Uterus (tissue), 4 donors: ENCODE results near the gene CEBPA. TPM values are rescaled to one million over a fixed set of nuclear protein-coding genes. Genes with fewer than 3 reads are reported as not detected.

ENCODE experiments used
- DNase-seq, 2 donors: peaks; one replicate each; pipeline ENCODE4 v3.0.0-alpha.2; 2019 to 2020
- H3K27ac ChIP-seq, 2 donors: fragments of 200-600 bp; sonication (generic); 1 replicate in 1 of 2; 2 replicates in 1 of 2; pipeline ENCODE4 v1.5.1; 2016 to 2018
- H3K27me3 ChIP-seq, 2 donors: fragments of 200-600 bp; sonication (generic); one replicate each; pipeline ENCODE4 v1.5.1; 2018 to 2019; ENCODE audit warnings: control low read depth in 1 of 2
- H3K36me3 ChIP-seq, 2 donors: fragments of 200-600 bp; sonication (generic); one replicate each; pipeline ENCODE4 v1.5.1; 2019; ENCODE audit warnings: control low read depth in 1 of 2
- H3K4me1 ChIP-seq, 2 donors: fragments of 200-600 bp; sonication (generic); one replicate each; pipeline ENCODE4 v1.5.1; 2018 to 2019; ENCODE audit warnings: control low read depth in 1 of 2
- H3K4me3 ChIP-seq, 2 donors: fragments of 200-600 bp; sonication (generic); 1 replicate in 1 of 2; 2 replicates in 1 of 2; pipeline ENCODE4 v1.5.1; 2018 to 2019; ENCODE audit warnings: mild to moderate bottlenecking in 1 of 2
- H3K9me3 ChIP-seq, 2 donors: fragments of 200-600 bp; sonication (generic); one replicate each; pipeline ENCODE4 v1.5.1; 2019; ENCODE audit warnings: control low read depth in 1 of 2
- POLR2A ChIP-seq, 2 donors: fragments of 450-650 bp; IDR thresholded peaks; one replicate each; pipeline ENCODE4 v1.6.1; 2016; ENCODE audit warnings: antibody characterized with exemption in 2 of 2, mild to moderate bottlenecking in 1 of 2, moderate library complexity in 1 of 2
- intact Hi-C: fragments of 100-400 bp; cut with DNase I; formaldehyde crosslinking; loops from one replicate; pipeline ENCODE4 v1.15.1; 2023; ENCODE audit warnings: low total_unique reads
- total RNA-seq, 4 donors: library from RNA; depleted of rRNA in 3 of 4; stranded (reverse); fragments of >200 nt in 3 of 4; gene quantifications; one replicate each; pipeline versions ENCODE4 v1.1.0 to v1.2.4, GENCODE V29; 2014 to 2023
- TF ChIP-seq, protein P1 (sequence below), 4 experiments: fragments of 200-600 bp in 2 of 4; fragments of 450-650 bp in 2 of 4; sonication (generic) in 2 of 4; IDR thresholded peaks; one replicate each; pipeline ENCODE4 v1.5.1; 2016 to 2019; ENCODE audit warnings: antibody characterized with exemption in 4 of 4, mild to moderate bottlenecking in 2 of 4, moderate library complexity in 1 of 4
- donor health status: DM: yes; HTN: yes; CAD: no.

The CEBPA gene
- total RNA-seq, 4 donors from 2014 or later: 1.3 to 9.1 (median 5.0) TPM

DNA sequence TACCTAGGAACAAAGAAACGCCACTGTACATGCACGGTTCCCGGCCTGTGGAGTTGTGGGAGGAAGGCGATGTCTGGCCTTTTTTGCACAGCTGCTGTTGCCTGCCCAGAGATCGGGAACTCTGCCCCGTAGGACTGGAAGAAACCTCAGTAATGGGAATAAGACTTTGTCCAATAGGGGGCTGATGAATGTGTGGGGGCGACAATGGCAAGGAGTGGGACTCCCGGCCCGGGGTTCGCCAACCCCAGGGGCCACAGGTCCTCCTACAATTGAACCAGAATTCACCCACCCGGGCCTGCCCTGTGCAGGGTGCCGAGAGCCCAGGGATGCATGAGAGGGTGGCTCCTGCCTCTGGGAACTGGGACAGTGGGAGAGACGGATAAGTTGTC, 2.0 kb upstream of the CEBPA start:
- TF ChIP-seq, protein P1, sequence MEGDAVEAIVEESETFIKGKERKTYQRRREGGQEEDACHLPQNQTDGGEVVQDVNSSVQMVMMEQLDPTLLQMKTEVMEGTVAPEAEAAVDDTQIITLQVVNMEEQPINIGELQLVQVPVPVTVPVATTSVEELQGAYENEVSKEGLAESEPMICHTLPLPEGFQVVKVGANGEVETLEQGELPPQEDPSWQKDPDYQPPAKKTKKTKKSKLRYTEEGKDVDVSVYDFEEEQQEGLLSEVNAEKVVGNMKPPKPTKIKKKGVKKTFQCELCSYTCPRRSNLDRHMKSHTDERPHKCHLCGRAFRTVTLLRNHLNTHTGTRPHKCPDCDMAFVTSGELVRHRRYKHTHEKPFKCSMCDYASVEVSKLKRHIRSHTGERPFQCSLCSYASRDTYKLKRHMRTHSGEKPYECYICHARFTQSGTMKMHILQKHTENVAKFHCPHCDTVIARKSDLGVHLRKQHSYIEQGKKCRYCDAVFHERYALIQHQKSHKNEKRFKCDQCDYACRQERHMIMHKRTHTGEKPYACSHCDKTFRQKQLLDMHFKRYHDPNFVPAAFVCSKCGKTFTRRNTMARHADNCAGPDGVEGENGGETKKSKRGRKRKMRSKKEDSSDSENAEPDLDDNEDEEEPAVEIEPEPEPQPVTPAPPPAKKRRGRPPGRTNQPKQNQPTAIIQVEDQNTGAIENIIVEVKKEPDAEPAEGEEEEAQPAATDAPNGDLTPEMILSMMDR (IDR thresholded peaks at IDR 0.05): no peak
- no peak for TF ChIP-seq POLR2A (IDR thresholded peaks at IDR 0.05)
- peak in 1 of 2 donors; percentile 35 for DNase-seq
- no peaks in the 10 kb centered on the region for H3K27me3 ChIP-seq
- intact Hi-C loops: no loop called here
- no peaks in the 10 kb centered on the region for H3K9me3 ChIP-seq
- peak overlapping the region in 1 of 2 donors; percentile 72 for H3K4me3 ChIP-seq
- peak overlapping the region; percentile 87 to 93 for H3K27ac ChIP-seq
- peaks cover 0 to 13% of the 10 kb centered on the region in 2 donors for H3K4me1 ChIP-seq
- H3K36me3 ChIP-seq: no peaks in the 10 kb centered on the region

DNA sequence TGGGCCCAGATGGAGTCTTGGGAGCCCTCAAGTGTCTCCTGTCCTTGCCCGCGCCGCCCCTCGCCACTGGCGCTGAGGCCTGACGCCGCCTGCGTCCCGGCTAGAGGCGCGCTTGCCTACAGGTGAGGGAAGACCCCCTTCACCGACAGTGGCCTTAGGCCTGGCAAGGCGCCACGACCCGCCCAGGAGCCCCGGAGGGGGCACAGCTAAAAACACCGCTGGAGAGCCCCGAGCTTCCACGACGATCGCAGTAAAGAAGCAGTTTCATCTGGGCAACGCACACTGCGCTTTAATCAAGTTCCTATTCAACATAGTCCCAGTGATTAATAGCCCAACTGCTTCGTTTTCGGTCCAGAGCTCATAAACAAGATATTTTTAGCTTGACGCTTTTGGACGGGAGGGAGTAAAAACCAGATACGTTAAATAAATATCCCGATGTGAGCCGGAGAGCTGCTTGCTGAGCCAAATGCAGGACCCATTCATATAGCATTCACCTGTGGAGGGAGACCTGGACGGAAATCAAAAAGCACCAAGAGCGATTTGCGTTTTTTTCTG, 1.5 kb upstream of the CEBPA start:
- DNase-seq: peak in 1 of 2 donors; percentile 54
- peaks cover 0 to 13% of the 10 kb centered on the region in 2 donors for H3K4me1 ChIP-seq

DNA sequence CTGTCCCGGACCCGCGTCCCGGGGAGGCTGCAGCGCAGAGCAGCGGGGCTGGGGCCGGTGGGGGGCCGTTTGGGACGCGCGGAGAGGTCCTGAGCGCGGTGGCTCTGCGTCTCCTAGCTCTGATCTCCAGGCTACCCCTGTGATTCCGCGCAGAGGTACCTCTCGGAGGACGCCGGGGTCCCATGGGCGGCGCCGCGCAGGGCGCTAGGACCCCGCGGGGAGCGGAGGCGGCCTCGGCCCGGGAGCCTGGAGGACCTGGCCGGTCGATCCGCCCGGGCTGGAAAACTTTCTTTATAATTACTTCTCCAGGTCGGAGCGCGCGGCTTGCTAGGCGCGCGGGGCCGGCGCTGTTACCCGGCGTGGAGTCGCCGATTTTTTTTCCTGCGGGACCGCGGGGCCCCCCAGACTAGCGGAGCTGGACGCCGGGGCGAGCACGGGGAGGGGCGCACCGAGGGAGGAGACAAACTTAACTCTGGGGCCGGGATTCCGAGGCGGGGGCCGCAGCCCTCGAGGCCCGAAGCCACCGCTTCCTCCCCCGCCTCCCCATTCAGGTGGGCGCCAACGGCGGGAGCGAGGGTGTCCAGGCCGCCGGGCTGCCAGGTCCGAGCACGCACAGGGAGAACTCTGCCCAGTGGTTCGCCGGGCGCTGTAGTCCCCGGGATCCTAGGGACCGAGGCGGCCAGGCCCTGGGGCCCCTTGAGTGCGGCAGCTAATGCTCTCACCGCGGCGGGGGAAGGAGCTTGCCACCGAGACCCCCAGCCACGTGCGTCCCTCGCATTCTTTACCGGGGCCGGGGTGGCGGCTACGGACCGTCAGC, 848 bp upstream of the CEBPA start:
- intact Hi-C loops: no loop called here
- no peaks in the 10 kb centered on the region for H3K9me3 ChIP-seq
- H3K36me3 ChIP-seq: no peaks in the 10 kb centered on the region
- H3K4me1 ChIP-seq: peaks cover 0 to 13% of the 10 kb centered on the region in 2 donors
- peak; percentile 50 to 64 for DNase-seq
- H3K4me3 ChIP-seq: peak overlapping the region; percentile 72 to 75
- no peaks in the 10 kb centered on the region for H3K27me3 ChIP-seq
- peak overlapping the region; percentile 87 to 93 for H3K27ac ChIP-seq
- no peak for TF ChIP-seq POLR2A (IDR thresholded peaks at IDR 0.05)
- TF ChIP-seq, protein P1 (IDR thresholded peaks at IDR 0.05): no peak

More for the DNA sequence above, 1.5 kb upstream of the CEBPA start:
- intact Hi-C loops: no loop called here
- Histone ChIP-seq H3K9me3 (no peaks in the 10 kb centered on the region), H3K27ac (peak overlapping the region; percentile 87 to 93), H3K4me3 (peak overlapping the region; percentile 72 to 75), H3K27me3 (no peaks in the 10 kb centered on the region), H3K36me3 (no peaks in the 10 kb centered on the region)
- TF ChIP-seq POLR2A (IDR thresholded peaks at IDR 0.05): no peak
- TF ChIP-seq, protein P1 (IDR thresholded peaks at IDR 0.05): no peak

DNA sequence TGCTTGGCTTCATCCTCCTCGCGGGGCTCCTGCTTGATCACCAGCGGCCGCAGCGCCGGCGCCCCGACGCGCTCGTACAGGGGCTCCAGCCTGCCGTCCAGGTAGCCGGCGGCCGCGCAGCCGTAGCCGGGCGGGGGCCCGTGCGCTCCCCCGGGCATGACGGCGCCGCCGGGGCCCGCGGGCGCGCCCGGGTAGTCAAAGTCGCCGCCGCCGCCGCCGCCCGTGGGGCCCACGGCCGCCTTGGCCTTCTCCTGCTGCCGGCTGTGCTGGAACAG, 497 bp downstream of the CEBPA start:
- Histone ChIP-seq H3K4me3 (peak overlapping the region; percentile 55 to 75), H3K9me3 (no peaks in the 10 kb centered on the region), H3K36me3 (no peaks in the 10 kb centered on the region), H3K4me1 (peaks cover 0 to 13% of the 10 kb centered on the region in 2 donors), H3K27me3 (no peaks in the 10 kb centered on the region), H3K27ac (peak overlapping the region; percentile 79 to 87)
- TF ChIP-seq POLR2A (IDR thresholded peaks at IDR 0.05): no peak
- TF ChIP-seq, protein P1 (IDR thresholded peaks at IDR 0.05): no peak
- intact Hi-C loops: no loop called here
- DNase-seq: no peak
